Aorta (tissue), 5 donors: ENCODE data around the gene GORASP1. TPM values are rescaled to one million over a fixed set of nuclear protein-coding genes. Genes with fewer than 3 reads are reported as not detected.

Source experiments
- ATAC-seq: fragments of 200-7000 bp; cut with Tn5 transposase; one replicate; pipeline ENCODE4 v1.9.1; 2022; ENCODE audit warnings: moderate library complexity; ENCODE audit not compliant: low FRiP score
- DNase-seq, 2 donors: peaks; one replicate each; pipeline ENCODE4 v3.0.0-alpha.2; 2020
- H3K27ac ChIP-seq, 2 donors: one replicate each; pipeline ENCODE4 v1.5.1; 2013; ENCODE audit warnings: low read length in 2 of 2, mild to moderate bottlenecking in 2 of 2, moderate library complexity in 2 of 2, control low read depth in 1 of 2, inconsistent platforms in 1 of 2, low read depth in 1 of 2
- H3K27me3 ChIP-seq, 2 donors: one replicate each; pipeline ENCODE4 v1.6.1; 2013; ENCODE audit warnings: control low read depth in 1 of 2, low read length in 1 of 2, mild to moderate bottlenecking in 1 of 2, moderate library complexity in 1 of 2; ENCODE audit not compliant: insufficient read depth in 2 of 2, control insufficient read depth in 1 of 2
- H3K36me3 ChIP-seq, 2 donors: one replicate each; pipeline ENCODE4 v1.6.1; 2013; ENCODE audit warnings: control low read depth in 1 of 2, low read length in 1 of 2, mild to moderate bottlenecking in 1 of 2; ENCODE audit not compliant: insufficient read depth in 2 of 2, control insufficient read depth in 1 of 2
- H3K4me1 ChIP-seq, 2 donors: one replicate each; pipeline ENCODE4 v1.6.1; 2013; ENCODE audit warnings: low read length in 2 of 2, control low read depth in 1 of 2, mild to moderate bottlenecking in 1 of 2, moderate library complexity in 1 of 2; ENCODE audit not compliant: insufficient read depth in 2 of 2, control insufficient read depth in 1 of 2
- H3K4me3 ChIP-seq, 2 donors: one replicate each; pipeline ENCODE4 v1.5.1; 2013; ENCODE audit warnings: low read length in 2 of 2, control low read depth in 1 of 2, mild to moderate bottlenecking in 1 of 2
- H3K9me3 ChIP-seq: one replicate; pipeline ENCODE4 v1.6.1; 2013; ENCODE audit warnings: mild to moderate bottlenecking, low read length; ENCODE audit not compliant: control insufficient read depth
- WGBS, 2 donors: extraction: QIAGEN DNeasy Blood & Tissue Kit; methylation state at CpG; one replicate each; pipeline ENCODE4 v1.1.7; 2013; 5-methylcytosine and 5-hydroxymethylcytosine counted together
- intact Hi-C, 2 donors: fragments of 100-400 bp; cut with DNase I; formaldehyde crosslinking; loops; one replicate each; pipeline versions ENCODE4 v1.14.2 to v1.15.0; 2022
- polyA plus RNA-seq, 2 donors: library from polyadenylated mRNA; stranded (reverse); fragments of 200-250 nt; gene quantifications; one replicate each; pipeline ENCODE4 v1.2.3, GENCODE V29; 2013
- total RNA-seq, 2 donors: library from RNA; stranded (reverse); fragmentation: NEBNext Ultra II Directional; extraction: Animal tissue kit (Norgen Biotek cat#: 25700); gene quantifications; one replicate each; pipeline ENCODE4 v1.2.1, GENCODE V29; 2021
- donor health status: healthy with polysubstance abuse.
- donor health status: Bipolar disorder and iron deficiency.
- donor health status: DM: no; HTN: no; CAD: no.
- donor health status: DM: no; HTN: no; CAD: no.
- donor health status: DM: yes; HTN: yes; CAD: no.

GORASP1 gene
- total and polyA plus RNA-seq, 4 donors = 14.7 to 66.3 (median 57.2) TPM

GRCh38 chr3:39130693-39131265 is 23.4 kb upstream of the GORASP1 start:
- intact Hi-C loops = loop anchor here in 1 of 2 donors (10.0 kb wide), 1 partner anchor 54 kb away; no protein-coding TSS in a partner anchor
- Histone ChIP-seq H3K27me3 (no peaks in the 10 kb centered on the region), H3K9me3 (no peaks in the 10 kb centered on the region), H3K27ac (no peak overlapping the region), H3K36me3 (no peaks in the 10 kb centered on the region), H3K4me3 (no peak overlapping the region), H3K4me1 (no peaks in the 10 kb centered on the region)
- DNase-seq = no peak
- 82 to 86% methylated on average over 3 of the region's 3 CpGs for WGBS, 2 donors
- no peak for ATAC-seq

GRCh38 chr3:39130026-39130425 is 22.6 kb upstream of the GORASP1 start:
- 94 to 95% methylated on average over 6 of the region's 6 CpGs for WGBS, 2 donors
- no peak for DNase-seq
- H3K36me3 ChIP-seq = no peaks in the 10 kb centered on the region

DNA sequence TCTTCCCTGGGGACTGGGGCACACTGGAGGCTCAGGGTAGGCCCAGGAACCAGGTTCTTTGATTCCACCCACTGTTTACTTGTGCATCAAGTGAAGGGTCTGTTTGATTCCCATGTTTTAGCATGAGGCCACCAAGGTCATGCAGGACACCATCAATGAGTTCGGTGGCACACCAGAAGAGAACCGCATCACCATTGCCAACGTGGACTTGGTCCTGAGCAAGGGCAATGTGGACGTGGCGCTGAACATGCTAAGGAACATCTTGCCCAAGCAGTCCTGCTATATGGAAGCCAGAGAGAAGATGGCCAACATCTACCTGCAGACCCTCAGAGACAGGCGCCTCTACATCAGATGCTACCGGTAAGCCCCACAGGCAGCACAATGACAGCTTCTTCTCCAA is 21.5 kb upstream of the GORASP1 start:
- H3K9me3 ChIP-seq = no peaks in the 10 kb centered on the region
- no peak overlapping the region for H3K27ac ChIP-seq
- no peaks in the 10 kb centered on the region for H3K4me1 ChIP-seq
- ATAC-seq = no peak
- H3K4me3 ChIP-seq = no peak overlapping the region
- H3K36me3 ChIP-seq = no peaks in the 10 kb centered on the region
- intact Hi-C loops = loop anchor here in 1 of 2 donors (5.0 kb wide), 1 partner anchor 63 kb away; the partner anchor contains the start of gene XIRP1
- no peak for DNase-seq
- 92 to 96% methylated on average over 7 of the region's 7 CpGs for WGBS, 2 donors
- H3K27me3 ChIP-seq = no peaks in the 10 kb centered on the region

More at GRCh38 chr3:39130026-39130425, 22.6 kb upstream of the GORASP1 start:
- no peak overlapping the region for H3K27ac ChIP-seq
- no peak for ATAC-seq
- H3K9me3 ChIP-seq = no peaks in the 10 kb centered on the region
- H3K4me1 ChIP-seq = no peaks in the 10 kb centered on the region
- H3K4me3 ChIP-seq = no peak overlapping the region
- intact Hi-C loops = loop anchor here in 1 of 2 donors (10.0 kb wide), 1 partner anchor 55 kb away; no protein-coding TSS in a partner anchor
- no peaks in the 10 kb centered on the region for H3K27me3 ChIP-seq

DNA sequence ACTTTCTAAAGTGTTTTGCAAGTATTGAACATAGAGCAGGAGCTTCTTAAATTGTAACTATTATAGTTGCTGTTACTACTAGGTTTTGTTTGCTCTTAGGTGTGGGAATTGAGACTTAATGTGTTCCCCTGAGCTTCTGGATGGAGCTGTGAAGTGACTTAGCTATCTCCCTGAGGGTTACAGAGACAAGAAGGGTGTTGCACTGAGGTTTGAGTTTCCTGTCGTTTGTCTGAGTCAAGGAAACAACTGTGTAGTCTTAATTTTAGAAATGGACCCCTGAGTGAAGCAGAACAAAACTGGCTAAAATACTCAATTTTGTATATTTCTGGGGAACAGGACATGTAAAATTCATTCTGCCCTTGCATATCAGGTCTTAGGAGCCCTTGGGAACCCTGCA is 20.5 kb upstream of the GORASP1 start:
- no peak for ATAC-seq
- no peaks in the 10 kb centered on the region for H3K36me3 ChIP-seq
- no peaks in the 10 kb centered on the region for H3K27me3 ChIP-seq
- 55 to 57% methylated on average over 1 of the region's 1 CpG for WGBS, 2 donors
- no peaks in the 10 kb centered on the region for H3K4me1 ChIP-seq
- no peak for DNase-seq
- no peak overlapping the region for H3K27ac ChIP-seq
- intact Hi-C loops = loop anchor here in 1 of 2 donors (5.0 kb wide), 1 partner anchor 64 kb away; the partner anchor contains the start of gene XIRP1
- H3K4me3 ChIP-seq = no peak overlapping the region
- H3K9me3 ChIP-seq = no peaks in the 10 kb centered on the region

GRCh38 chr3:39127269-39127907 is 20.0 kb upstream of the GORASP1 start:
- Histone ChIP-seq H3K36me3 (no peaks in the 10 kb centered on the region), H3K27me3 (no peaks in the 10 kb centered on the region), H3K27ac (no peak overlapping the region), H3K4me1 (no peaks in the 10 kb centered on the region), H3K4me3 (no peak overlapping the region), H3K9me3 (no peaks in the 10 kb centered on the region)
- intact Hi-C loops = loop anchor here in 1 of 2 donors (5.0 kb wide), 1 partner anchor 65 kb away; the partner anchor contains the start of gene XIRP1
- DNase-seq (no peak), ATAC-seq (no peak)
- WGBS, 2 donors = 85 to 89% methylated on average over 7 of the region's 7 CpGs

DNA sequence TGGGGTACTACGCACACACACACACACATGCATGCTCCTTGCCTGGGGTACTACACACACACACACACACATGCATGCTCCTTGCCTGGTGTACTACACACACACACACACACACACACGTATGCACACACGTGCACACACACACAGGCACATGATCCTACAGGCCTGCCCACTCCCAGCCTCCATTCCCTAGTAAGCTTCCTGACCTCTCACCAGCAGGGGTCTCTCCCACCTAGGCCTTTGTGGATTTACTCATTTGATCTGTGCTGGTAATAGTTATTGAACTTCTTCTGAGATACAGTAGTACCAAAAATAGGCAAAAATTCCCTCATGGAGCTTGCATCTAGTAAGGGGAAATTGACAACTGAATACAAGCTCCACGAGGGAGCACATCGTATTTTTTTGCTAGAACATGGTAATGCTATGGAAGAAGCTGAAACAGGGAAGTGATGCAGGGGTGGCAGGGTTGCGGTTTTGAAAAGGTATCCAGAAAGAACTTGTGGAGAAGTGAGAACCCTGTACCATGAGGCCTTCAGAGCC is 19.2 kb upstream of the GORASP1 start:
- H3K36me3 ChIP-seq = no peaks in the 10 kb centered on the region
- H3K27me3 ChIP-seq = no peaks in the 10 kb centered on the region
- no peak for DNase-seq
- intact Hi-C loops = loop anchor here in 1 of 2 donors (5.0 kb wide), 1 partner anchor 66 kb away; the partner anchor contains the start of gene XIRP1
- no peaks in the 10 kb centered on the region for H3K9me3 ChIP-seq
- 50% methylated on average over 6 of the region's 6 CpGs for WGBS, 2 donors
- peak; percentile 67 for ATAC-seq
- H3K4me1 ChIP-seq = no peaks in the 10 kb centered on the region
- H3K27ac ChIP-seq = peak overlapping the region in 1 of 2 donors; percentile 8
- no peak overlapping the region for H3K4me3 ChIP-seq

GRCh38 chr3:39125841-39126500 is 18.5 kb upstream of the GORASP1 start:
- peak; percentile 57 for ATAC-seq
- H3K4me3 ChIP-seq = no peak overlapping the region
- WGBS, 2 donors = 59% methylated on average over 12 of the region's 12 CpGs
- H3K27me3 ChIP-seq = no peaks in the 10 kb centered on the region
- intact Hi-C loops = loop anchor here (2.0 to 5.0 kb wide), 3 partner anchors 66 to 167 kb away; partner anchors contain the start of gene XIRP1 (in 1 of the 2)
- peak overlapping the region in 1 of 2 donors; percentile 8 for H3K27ac ChIP-seq
- H3K9me3 ChIP-seq = no peaks in the 10 kb centered on the region
- no peak for DNase-seq
- no peaks in the 10 kb centered on the region for H3K36me3 ChIP-seq
- no peaks in the 10 kb centered on the region for H3K4me1 ChIP-seq
